ENCODE data around the gene AP3B1. TPM values are rescaled to one million over a fixed set of nuclear protein-coding genes. Genes with fewer than 3 reads are reported as not detected.

Gene AP3B1
- total and polyA plus RNA-seq, 12 donors: 20.0 to 28.3 (median 23.4) TPM

DNA sequence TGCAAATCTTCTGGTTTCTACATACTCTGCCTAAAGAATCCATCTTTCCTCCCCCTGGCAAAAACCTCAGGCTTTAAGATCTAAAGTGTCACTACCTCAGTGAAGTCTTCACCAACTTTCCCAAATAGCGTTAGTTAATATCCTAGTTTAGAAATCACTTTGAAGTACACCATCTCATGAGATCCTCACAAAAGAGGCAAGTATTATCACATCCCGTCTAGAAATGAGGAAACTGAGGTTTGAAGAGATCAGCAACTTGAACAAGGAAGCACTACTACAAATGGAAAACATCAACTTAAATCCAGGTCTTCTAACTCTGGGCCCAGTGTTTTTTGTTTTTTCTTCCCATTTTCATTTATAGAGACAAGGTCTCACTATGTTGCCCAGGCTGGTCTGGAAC lies 4.6 kb downstream of the AP3B1 start:
- 85 to 94% methylated on average over 2 of the region's 2 CpGs for WGBS, 2 donors
- TF ChIP-seq, protein P1, sequence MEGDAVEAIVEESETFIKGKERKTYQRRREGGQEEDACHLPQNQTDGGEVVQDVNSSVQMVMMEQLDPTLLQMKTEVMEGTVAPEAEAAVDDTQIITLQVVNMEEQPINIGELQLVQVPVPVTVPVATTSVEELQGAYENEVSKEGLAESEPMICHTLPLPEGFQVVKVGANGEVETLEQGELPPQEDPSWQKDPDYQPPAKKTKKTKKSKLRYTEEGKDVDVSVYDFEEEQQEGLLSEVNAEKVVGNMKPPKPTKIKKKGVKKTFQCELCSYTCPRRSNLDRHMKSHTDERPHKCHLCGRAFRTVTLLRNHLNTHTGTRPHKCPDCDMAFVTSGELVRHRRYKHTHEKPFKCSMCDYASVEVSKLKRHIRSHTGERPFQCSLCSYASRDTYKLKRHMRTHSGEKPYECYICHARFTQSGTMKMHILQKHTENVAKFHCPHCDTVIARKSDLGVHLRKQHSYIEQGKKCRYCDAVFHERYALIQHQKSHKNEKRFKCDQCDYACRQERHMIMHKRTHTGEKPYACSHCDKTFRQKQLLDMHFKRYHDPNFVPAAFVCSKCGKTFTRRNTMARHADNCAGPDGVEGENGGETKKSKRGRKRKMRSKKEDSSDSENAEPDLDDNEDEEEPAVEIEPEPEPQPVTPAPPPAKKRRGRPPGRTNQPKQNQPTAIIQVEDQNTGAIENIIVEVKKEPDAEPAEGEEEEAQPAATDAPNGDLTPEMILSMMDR (IDR thresholded peaks at IDR 0.05): no peak
- intact Hi-C loops (cut with DNase I): loop anchor here in 1 of 10 donors (5.0 kb wide), 1 partner anchor 72 kb away; the partner anchor contains the start of gene SCAMP1
- Histone ChIP-seq H3K9me3 (no peaks in the 10 kb centered on the region), H3K4me1 (peaks cover 0 to 62% (median 31%) of the 10 kb centered on the region in 9 donors), H3K27ac (peak overlapping the region in 1 of 10 donors; percentile 37), H3K36me3 (no peaks in the 10 kb centered on the region), H3K27me3 (no peaks in the 10 kb centered on the region), H3K4me3 (no peak overlapping the region)
- ATAC-seq (no peak), DNase-seq (no peak)

DNA sequence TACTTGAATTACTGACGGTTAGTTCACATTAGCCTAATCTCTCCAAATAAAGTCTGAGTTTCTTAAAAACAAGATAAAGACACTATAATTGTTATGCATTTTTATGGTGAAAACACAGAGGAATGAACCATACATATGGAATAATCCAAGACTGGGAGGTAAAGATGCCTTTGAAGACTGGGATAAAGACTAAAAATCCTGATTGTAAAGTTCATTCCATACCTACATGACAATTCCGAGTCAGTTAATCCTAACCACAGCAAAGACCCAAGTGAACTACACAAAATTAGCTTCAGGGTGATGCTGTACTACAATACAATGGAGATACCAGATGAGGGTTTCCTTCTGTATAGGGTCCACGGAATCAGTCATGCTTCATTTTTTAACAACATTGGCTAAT lies 6.3 kb downstream of the AP3B1 start:
- intact Hi-C loops (cut with DNase I): no loop called here
- no peaks in the 10 kb centered on the region for H3K27me3 ChIP-seq
- H3K9me3 ChIP-seq: no peaks in the 10 kb centered on the region
- ATAC-seq: no peak
- no peaks in the 10 kb centered on the region for H3K36me3 ChIP-seq
- peaks cover 0 to 56% (median 24%) of the 10 kb centered on the region in 9 donors for H3K4me1 ChIP-seq
- no peak for DNase-seq
- no peak overlapping the region for H3K27ac ChIP-seq
- WGBS, 2 donors: 97 to 98% methylated on average over 3 of the region's 3 CpGs
- TF ChIP-seq, protein P1 (IDR thresholded peaks at IDR 0.05): no peak
- H3K4me3 ChIP-seq: no peak overlapping the region

DNA sequence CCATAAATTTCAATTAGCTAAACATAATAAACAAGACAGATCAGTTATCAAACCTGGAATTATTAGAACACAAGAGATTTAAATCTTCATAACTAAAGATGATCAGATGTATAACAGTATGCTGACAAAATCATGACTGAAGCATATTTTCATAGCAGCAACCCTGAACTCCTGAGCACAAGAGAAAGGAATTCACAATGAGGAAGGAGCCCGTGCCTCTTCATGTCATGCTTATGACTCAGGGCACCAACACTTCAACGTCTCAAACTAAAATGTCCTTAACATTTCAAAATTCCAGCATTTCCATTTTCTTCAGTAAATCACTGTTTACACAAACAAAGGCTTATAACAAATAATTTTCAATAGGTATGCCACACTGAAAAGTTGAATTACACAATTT lies 6.7 kb downstream of the AP3B1 start:
- H3K36me3 ChIP-seq: no peaks in the 10 kb centered on the region
- no peaks in the 10 kb centered on the region for H3K27me3 ChIP-seq
- peaks cover 0 to 52% (median 20%) of the 10 kb centered on the region in 9 donors for H3K4me1 ChIP-seq
- DNase-seq: no peak
- no peaks in the 10 kb centered on the region for H3K9me3 ChIP-seq
- WGBS, 2 donors: 60 to 65% methylated on average over 2 of the region's 2 CpGs
- intact Hi-C loops (cut with DNase I): no loop called here
- peak in 1 of 8 donors; percentile 50 for ATAC-seq
- no peak overlapping the region for H3K4me3 ChIP-seq
- TF ChIP-seq, protein P1 (IDR thresholded peaks at IDR 0.05): no peak
- no peak overlapping the region for H3K27ac ChIP-seq

DNA sequence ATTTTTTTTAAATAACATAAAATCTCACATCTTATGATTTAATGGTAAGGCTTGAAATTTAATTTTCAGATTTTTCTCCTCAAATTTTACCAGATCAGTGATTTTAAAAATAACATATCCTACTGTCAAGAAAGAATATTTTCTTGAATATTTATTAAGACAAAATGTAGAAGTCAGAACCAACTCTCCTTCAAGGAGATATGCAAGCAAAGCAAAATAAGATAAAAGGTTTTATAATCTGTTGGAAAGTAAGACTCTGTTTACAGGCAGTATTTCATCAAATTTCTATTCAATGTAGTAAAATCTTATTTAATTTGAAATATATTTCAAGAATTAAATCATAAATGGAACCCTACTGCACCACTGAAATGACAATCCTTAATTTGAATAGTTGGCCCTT lies 7.3 kb downstream of the AP3B1 start:
- intact Hi-C loops (cut with DNase I): no loop called here
- no peak for DNase-seq
- TF ChIP-seq, protein P1 (IDR thresholded peaks at IDR 0.05): no peak
- Histone ChIP-seq H3K9me3 (no peaks in the 10 kb centered on the region), H3K4me3 (no peak overlapping the region), H3K36me3 (no peaks in the 10 kb centered on the region), H3K27me3 (no peaks in the 10 kb centered on the region), H3K27ac (no peak overlapping the region), H3K4me1 (peaks cover 0 to 45% (median 15%) of the 10 kb centered on the region in 9 donors)
- no peak for ATAC-seq
